Activated T-cell treated with anti-CD3 and anti-CD28 coated beads for 4 hours (primary cell): ENCODE measurements around the gene FZD8.

ENCODE experiments used
- DNase-seq: peaks from one replicate; pipeline ENCODE4 v3.0.0-alpha.2; 2020

The FZD8 gene

DNA sequence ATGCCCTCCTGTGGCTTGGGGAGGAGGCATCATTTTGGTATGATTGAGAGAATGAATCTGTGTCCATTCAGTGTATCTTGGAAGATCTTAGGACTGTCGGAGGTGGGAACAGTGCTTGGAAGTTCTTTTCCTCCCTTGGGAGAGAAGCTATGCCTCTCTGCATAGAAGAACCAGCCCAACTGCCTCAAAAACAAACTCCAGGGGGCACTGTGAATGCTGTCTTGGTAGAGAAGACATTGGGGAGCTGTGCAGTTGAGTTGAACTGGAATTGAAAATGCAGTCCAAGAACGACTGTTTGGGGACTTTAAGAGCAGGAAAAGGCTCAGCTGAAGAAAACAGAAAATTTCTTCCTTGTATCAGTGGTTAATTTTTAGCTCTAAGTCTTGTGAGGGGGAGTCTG lies 41.9 kb downstream of the FZD8 start:
- DNase-seq: no peak

DNA sequence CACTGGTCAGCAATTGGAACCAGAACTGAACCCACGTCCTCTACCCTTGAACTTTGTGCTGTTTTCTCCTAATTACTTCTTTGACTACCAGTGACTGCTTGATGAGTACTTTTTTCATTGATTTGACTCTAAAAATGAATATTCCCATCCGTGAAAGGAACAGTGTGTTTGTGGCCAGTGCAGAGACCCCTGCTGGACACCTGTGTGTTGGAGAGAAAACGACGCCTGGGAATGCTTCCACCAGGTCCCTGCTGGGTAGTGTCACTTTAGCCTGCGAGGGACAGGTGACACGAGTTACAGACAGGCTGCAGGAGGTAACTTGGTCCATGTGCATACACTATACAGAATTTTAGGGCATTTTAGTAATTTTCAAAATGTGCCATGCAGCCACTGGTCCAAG lies 43.7 kb downstream of the FZD8 start:
- DNase-seq: no peak

DNA sequence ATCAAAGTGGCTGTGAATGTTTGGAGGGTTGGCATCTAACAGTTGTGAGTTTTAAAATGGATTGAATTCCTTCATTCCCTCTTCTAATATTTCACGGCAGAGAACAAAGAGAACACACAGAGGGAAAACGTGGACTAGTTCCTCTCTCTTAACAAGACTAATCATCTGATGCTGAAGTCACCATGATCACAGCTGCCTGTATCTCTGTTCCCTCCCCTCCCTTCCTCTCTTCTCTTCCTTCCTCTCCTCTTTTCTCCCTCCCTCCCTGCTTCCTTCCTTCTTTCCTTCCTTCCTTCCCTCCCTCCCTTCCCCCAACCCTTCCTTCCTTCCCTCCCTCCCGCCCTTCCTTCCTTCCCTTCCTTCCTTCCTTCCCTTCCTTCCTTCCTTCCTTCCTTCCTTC lies 47.0 kb downstream of the FZD8 start:
- DNase-seq: no peak

DNA sequence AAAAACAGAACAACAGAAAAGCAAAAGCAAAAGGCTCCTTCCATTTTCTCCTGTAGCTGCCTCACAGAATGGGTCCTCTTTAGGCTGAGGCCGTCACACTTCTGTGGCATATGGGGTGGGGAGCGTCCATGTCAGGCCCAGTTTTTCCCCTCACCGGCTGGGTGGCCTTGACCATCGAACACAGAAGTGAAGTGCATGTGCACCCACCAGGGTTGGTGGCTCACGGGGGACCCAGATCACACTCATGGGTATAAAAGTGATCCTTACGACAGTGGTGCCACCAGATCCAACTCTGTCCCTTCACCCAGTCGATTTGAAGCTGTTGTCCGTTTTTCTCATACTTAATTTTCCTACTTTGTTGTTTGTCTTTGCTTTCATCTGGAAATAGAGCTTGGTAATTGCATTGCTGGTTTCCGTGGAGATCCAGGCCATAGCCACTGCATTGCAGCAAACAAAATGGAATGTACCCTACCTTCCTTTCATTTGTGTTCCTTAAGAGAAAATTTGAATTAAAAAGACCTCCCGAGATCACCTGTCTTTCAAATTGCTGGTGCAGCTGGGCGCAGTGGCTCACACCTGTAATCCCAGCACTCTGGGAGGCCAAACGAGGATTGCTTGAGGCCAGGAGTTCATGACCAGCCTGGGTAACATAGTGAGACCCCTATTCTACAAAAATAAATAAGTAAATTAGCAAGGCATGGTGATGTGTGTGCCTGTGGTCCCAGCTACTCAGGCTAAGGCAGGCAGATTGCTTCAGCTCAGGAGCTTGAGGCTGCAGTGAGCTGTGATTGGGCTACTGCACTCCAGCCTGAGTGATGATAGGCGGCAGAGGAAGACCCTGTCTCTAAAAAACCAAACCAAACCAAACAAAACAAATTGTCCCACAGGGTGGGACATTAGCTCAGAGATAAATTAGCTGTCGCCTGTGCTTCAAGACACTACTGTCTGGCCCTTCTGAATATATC lies 47.7 kb downstream of the FZD8 start:
- DNase-seq: no peak

DNA sequence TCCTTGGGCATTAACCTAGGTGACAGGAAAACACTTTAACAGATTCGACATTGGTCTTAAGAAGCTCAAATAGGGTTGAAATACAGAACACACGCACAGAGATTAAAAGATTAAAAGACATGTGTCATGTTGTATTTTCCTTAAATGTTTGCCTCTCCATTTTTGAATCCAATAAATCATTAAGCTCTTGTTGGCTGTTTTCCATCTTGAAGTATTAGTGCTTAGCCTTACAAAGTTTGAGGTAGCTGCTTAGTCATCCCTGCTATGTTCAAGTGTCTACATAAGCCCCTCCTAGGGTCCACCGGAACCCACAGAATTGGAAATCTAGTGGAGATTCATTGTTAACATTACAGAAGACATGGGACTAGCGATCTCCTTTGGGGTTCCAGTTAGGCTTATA lies 49.7 kb downstream of the FZD8 start:
- DNase-seq: no peak

DNA sequence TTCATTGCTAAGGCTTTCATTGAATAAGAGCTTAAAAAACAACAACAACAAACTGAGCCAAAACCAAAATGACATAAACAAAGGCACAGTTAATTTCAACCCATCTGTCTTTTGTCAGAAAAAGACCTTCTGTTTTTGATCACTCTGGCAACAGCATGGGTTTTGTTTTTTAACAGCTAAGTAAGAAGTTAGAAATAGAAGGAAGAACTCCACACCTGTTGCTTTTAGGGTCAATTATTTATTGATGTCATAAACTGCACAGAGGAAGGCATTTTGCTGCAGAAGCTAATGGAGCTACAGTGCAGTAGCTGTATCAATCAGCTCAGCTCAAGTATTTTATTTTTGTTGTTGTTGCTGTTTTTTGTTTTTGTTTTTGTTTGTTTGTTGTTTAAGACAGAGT lies 53.3 kb downstream of the FZD8 start:
- no peak for DNase-seq
